ENCODE results near the gene PIANP.

PIANP gene

DNA sequence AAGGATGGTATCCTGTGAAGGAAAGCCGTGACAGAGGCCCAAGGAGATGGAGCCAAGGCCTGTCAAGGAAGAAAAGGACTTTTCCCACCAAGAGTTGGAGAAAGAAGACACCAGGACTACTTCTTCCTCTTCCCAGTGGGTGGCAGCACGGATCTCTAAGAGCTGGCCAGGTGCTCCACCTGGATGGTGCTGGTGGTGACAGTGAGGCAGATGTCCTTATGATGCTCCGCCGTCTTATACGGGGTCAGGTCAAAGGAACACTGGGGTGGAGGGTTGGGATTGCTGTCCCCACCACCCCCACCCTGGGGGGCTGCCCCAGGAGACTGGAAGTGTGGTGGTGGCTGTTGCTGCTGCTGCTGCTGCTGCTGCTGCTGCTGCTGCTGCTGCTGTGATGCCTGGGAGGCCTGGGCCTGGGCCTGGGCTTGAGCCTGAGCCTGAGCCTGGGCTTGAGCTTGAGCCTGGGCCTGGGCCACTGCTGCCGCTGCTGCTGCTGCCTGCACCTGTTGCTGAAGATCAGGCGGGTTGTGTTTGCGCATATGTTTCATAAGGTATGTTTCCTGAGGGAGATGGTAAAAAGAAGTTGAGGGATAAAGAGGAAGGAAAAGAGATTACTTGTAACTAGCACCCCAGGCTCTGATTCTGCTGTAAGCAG, 32.9 kb downstream of the PIANP start:
- DNase-seq (ENCODE audit: low spot score), result peak; percentile 55

- DNase-seq (ENCODE audit: low spot score), result no peak
These were observed 34.4 kb downstream of the PIANP start for GRCh38 chr12:6666211-6666610.

- DNase-seq (ENCODE audit: low spot score), result no peak
These were observed 35.7 kb downstream of the PIANP start for GRCh38 chr12:6664902-6665301.

GRCh38 chr12:6662906-6663742, 37.5 kb downstream of the PIANP start, which contains the start of gene ING4:
TSS of gene ING4 (minus strand) at chr12:6663119. CDS start at chr12:6663101, 18 bp downstream.
- peak; percentile 97 for DNase-seq (ENCODE audit: low spot score)

DNA sequence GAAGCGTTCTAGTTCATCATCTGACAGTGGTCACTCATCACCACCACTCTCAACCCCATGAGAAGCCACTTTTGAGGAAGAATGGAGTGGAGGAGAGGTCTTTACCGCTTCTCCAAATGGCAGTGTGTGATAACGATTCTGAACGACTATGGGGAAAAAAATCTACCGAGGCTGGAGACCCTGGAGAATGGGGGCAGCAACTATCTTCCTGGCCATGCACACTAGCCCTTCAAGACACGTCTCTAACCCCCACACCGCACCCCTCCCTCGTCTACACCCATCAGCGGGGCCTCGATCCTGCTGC, 38.1 kb downstream of the PIANP start:
- peak; percentile 79 for DNase-seq (ENCODE audit: low spot score)

DNA sequence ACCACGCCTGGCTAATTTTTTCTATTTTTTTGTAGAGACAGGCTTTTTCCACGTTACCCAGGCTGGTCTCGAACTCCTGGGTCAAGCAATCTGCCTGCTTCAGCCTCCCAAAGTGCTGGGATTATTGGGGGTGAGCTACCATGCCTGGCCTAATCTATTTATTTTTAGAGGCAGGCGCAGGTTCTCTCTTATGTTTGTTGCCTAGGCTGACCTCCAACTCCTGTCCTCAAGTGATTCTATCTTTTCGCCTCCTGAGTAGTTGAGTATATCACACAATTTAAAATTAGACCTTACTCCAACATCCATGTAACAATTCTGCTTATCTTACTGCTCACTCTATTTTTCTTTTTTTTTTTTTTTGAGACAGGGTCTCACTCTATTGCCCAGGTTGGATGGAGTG, 46.6 kb downstream of the PIANP start:
- DNase-seq (ENCODE audit: low spot score), result no peak

- DNase-seq (ENCODE audit: low spot score), result no peak
These were observed 47.3 kb downstream of the PIANP start for GRCh38 chr12:6653342-6653741.

- DNase-seq (ENCODE audit: low spot score), result no peak
These were observed 48.2 kb downstream of the PIANP start for GRCh38 chr12:6652391-6652790.

GRCh38 chr12:6650832-6651231, 49.8 kb downstream of the PIANP start:
- no peak for DNase-seq (ENCODE audit: low spot score)

DNA sequence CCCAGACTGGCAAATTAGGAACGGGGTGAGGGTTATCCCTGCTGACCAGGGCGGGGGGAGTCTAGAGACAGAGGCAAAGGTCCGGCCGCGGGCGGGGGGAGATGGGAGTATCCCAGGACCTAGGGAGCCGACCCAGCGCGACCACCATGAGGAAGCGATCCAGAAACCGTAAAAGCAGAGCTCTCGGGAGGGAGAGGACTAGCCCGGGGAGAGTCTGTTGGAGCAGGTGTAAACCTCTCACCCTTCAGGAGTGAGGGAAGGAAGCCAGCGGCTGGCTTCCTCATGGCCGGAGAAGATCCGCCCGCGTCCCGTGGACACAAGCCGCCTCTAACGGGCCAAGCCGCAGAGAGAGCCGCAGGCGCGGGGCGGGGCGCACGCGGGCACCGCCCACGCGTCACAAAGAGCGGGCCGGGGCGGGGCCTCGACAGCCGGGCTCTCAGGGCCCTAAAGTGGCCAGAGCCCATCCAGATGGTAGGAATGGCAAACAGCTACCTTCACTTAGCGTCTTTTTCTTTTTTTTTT, 53.5 kb downstream of the PIANP start, which contains the start of gene ACRBP:
Gene ACRBP, minus strand, starts transcription at position 350 of the 522 bp plus-strand sequence. Its CDS starts 66 bp downstream, at position 284.
- DNase-seq (ENCODE audit: low spot score), result peak; percentile 41

GRCh38 chr12:6646276-6647082, 54.1 kb downstream of the PIANP start:
- DNase-seq (ENCODE audit: low spot score), result no peak

GRCh38 chr12:6644903-6645302, 55.7 kb downstream of the PIANP start:
- DNase-seq (ENCODE audit: low spot score), result peak; percentile 74

GRCh38 chr12:6644257-6644596, 56.4 kb downstream of the PIANP start:
- DNase-seq (ENCODE audit: low spot score), result no peak
